ENCODE data around the gene GABARAP. TPM values are rescaled to one million over a fixed set of nuclear protein-coding genes. Genes with fewer than 3 reads are reported as not detected.
A peak's percentile ranks its signal among the peaks of the same experiment; 100 is the strongest.

The GABARAP gene
- total and polyA plus RNA-seq, 2 of the 13 experiments (the other 11 are each of a cell fraction or from before 2014, with no cell fraction given) = 161 to 310 TPM

GRCh38 chr17:7252176-7253043 lies 10.2 kb upstream of the GABARAP start, which contains the start of gene ELP5 (continued):
- TF ChIP-seq USF2 (IDR thresholded peaks at IDR 0.05; ENCODE audit: low read depth, low read length) (no peak), USF2 (CRISPR knock-in tag; IDR thresholded peaks at IDR 0.05; ENCODE audit: borderline replicate concordance) (no peak; the same call in 1 of the 2 replicates), MATR3 (CRISPR knock-in tag; IDR thresholded peaks at IDR 0.05) (no peak), MBNL3 (CRISPR knock-in tag; conservative IDR thresholded peaks at IDR 0.05) (no peak), FOXP1 (IDR thresholded peaks at IDR 0.05) (no peak), FOXP1 (CRISPR knock-in tag; IDR thresholded peaks at IDR 0.05) (peak; percentile 22; the same call in 1 of the 2 replicates), SRSF4 (IDR thresholded peaks at IDR 0.05; ENCODE audit: low read depth, low read length, poor library complexity, severe bottlenecking) (no peak), ZGPAT (CRISPR knock-in tag; IDR thresholded peaks at IDR 0.05) (peak; percentile 96), HIC2 (CRISPR knock-in tag; IDR thresholded peaks at IDR 0.05; ENCODE audit: low read depth) (peak; percentile 41; the same call in 1 of the 2 replicates), ZNF781 (CRISPR knock-in tag; IDR thresholded peaks at IDR 0.05; ENCODE audit: borderline replicate concordance, not compliant biosample characterization) (no peak), ARID5B (CRISPR knock-in tag; IDR thresholded peaks at IDR 0.05) (peak; percentile 54; the same call in 1 of the 2 replicates), SP4 (CRISPR knock-in tag; IDR thresholded peaks at IDR 0.05) (no peak; the same call in none of the 2 replicates), NR2C2 (CRISPR knock-in tag; IDR thresholded peaks at IDR 0.05; ENCODE audit: borderline replicate concordance) (peak; percentile 90), ZNF414 (CRISPR knock-in tag; IDR thresholded peaks at IDR 0.05) (no peak), ZNF501 (CRISPR knock-in tag; IDR thresholded peaks at IDR 0.05) (peak; percentile 92), MXD4 (CRISPR knock-in tag; IDR thresholded peaks at IDR 0.05) (no peak; the same call in 1 of the 2 replicates), SOX6 (IDR thresholded peaks at IDR 0.05) (no peak), SOX6 (CRISPR knock-in tag; IDR thresholded peaks at IDR 0.05) (peak; percentile 79), ATAD3A (CRISPR knock-in tag; IDR thresholded peaks at IDR 0.05) (no peak), TBP (CRISPR knock-in tag; IDR thresholded peaks at IDR 0.05) (no peak)
